ENCODE results near the gene SCAANT1.

- TF ChIP-seq CTCF (IDR thresholded peaks at IDR 0.05; ENCODE audit: low read depth, low read length, missing input control), result no peak
- TF ChIP-seq GABPA (IDR thresholded peaks at IDR 0.05 in 1 of 2, conservative IDR thresholded peaks at IDR 0.05 in 1 of 2), result no peak
- TF ChIP-seq MAX (IDR thresholded peaks at IDR 0.05), result no peak
- TF ChIP-seq SP1 (IDR thresholded peaks at IDR 0.05), result no peak
- TF ChIP-seq FOXA1 (IDR thresholded peaks at IDR 0.05), result no peak
- no peak for TF ChIP-seq EGR1 (IDR thresholded peaks at IDR 0.05; ENCODE audit: low read depth in 2 of 2)
- no peak for TF ChIP-seq JUND (IDR thresholded peaks at IDR 0.05)
- no peak for TF ChIP-seq YY1 (IDR thresholded peaks at IDR 0.05)
- no peak for TF ChIP-seq REST (IDR thresholded peaks at IDR 0.05)
- TF ChIP-seq RAD21 (IDR thresholded peaks at IDR 0.05), result no peak
These were observed 20.7 kb downstream of the SCAANT1 start for GRCh38 chr3:63891518-63891917.

Data from liver (tissue), 3 donors.